Activated T-helper 1 cell treated with Interleukin-2 at 50 U/mL for 16 hours (primary cell): ENCODE results near the gene MLLT10.

Experiments
- DNase-seq: peaks from one replicate; pipeline ENCODE4 v3.0.0-alpha.2; 2020; ENCODE audit warnings: low read depth

MLLT10 gene

DNA sequence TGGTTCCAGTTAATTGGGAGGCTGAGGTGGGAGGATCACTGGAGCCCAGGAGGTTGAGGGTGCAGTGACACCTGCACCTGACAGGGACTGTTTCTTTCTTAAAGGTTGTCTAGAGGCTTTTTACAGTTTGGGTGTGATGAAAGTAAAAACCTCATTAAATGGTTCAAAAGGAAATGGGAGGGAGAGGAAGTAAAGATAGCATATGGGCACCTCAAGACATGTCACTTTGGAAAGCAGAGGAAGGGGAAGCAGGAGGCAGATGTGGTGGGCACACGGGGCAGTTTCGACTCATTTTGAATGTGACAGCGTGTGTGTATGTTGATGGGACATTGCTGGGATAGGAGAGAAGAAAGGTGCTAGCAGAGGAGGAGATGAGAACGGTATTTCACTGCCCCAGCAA lies 203.1 kb downstream of the MLLT10 start:
- DNase-seq: no peak

DNA sequence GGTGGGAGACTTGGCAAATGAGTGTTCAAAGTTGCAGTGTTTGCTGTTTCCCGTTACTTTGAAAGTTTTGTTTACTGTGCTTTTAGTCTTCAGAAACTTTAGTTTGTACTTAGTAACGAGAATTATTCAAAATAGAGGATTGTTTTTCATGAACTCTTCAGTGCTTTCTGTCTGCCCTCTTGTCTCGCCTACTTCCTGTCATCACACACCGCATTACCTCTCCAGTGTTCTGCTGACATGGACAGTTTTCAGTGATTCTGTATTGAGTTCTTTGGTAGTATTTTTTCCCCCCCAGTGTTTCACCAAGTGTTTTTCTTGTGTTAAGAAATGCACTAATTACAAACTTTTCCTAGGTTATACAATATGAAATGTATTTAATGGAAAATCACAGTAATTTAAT lies 207.0 kb downstream of the MLLT10 start:
- no peak for DNase-seq

DNA sequence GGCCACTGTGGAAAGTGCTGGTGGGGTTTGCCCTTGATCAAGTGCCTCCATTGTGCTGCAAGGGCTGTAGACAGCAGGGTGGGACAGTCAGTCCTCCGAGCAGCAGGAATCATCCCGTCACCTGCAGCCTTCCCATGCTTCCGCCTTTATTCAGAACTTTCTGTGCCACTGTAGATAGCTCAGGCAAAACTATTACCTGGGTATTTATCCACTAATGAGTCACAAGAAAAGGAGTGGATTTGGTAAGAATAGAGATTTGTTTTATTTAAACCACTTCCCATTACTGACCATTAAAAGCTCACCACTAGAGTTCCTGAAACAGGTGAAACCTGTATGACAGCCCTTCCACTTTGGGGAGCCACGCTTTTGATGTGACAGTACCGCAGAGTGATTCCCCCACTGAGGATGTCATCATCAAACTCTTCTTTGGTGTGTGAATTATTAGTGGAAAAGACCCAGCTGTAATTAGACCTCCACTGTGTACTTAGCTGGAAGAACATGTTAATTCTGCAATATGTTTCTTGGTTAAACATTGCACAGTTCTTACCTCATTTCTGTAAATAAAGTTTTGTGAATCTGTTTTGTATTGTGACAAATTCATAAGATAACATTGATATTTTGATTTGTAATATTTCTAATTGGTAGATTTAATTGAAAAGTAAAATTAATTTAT lies 208.8 kb downstream of the MLLT10 start:
- DNase-seq: no peak

DNA sequence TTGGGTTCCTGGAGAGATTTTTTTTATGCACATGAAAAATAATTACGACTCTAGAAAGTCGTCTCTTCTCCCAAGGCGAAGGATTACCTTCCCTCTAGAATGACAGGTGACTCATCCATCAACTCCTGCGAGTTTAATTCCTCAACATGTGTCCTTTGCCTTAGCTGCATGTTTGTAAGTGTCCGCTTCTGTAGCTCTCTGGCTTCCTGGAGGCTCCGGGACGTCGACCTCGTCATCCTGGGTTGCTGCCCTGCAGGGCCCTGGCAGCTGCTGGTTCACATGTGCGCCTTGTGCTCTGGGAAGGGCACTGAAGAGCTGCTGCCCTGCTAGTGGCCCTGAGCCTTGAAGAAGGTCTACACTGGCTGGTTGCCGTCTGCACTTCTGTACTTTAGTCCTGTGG lies 210.2 kb downstream of the MLLT10 start:
- no peak for DNase-seq

DNA sequence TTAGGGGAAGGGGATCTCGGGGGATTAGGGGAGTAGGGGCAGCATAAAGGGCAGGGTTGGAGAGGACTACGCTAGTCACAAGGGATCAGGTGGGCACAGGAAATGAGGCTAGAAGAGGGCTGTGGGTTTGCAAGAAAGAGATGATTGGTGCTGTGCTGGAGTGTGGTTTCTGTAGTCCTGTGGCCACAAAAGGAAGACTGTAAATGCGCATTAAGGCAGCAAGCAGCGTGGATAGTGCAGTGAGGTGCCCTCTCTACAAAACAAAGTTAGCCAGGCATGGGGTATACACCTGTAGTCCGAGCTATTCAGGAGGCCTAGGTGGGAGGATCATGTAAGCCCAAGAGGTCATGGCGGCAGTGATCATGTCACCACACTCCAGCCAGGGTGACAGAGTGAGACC lies 212.1 kb downstream of the MLLT10 start:
- DNase-seq: no peak

DNA sequence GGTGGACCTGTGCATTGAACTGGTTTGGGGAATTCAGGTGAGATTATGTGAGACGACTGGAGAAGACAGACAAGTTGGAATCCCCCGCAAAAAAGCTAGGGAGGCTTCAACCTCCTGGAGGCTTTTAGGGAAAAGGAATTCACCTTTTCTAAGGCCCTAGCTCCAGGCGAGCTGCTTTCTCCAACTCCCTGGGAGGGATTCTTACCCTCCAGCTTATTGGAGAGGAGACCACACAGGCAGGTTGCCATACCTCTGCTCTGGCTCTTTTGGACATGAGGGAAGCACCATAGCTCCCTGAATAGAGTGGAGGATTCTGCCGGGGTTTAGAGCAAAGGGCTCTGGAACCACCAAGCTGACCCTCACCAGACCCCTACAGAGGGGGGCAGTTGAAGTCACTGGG lies 213.8 kb downstream of the MLLT10 start:
- no peak for DNase-seq

DNA sequence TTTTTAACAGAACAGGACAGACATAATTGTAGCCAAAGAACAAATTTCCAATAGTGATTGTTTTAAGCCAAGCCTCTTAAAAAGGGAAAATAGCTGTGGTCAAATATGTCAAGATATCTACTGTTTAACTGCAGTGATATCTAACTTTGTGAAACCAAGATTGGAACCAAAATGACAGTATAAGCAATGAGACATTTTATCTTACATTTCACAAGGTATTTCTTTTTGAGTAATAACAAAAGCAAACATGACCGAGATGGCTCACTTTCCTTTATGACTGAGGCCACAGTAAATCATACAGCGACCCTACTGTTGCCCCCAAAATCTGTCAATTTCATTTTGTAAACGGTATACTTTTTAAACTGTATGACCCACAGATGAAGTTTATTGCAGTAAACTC lies 215.8 kb downstream of the MLLT10 start:
- DNase-seq: no peak

DNA sequence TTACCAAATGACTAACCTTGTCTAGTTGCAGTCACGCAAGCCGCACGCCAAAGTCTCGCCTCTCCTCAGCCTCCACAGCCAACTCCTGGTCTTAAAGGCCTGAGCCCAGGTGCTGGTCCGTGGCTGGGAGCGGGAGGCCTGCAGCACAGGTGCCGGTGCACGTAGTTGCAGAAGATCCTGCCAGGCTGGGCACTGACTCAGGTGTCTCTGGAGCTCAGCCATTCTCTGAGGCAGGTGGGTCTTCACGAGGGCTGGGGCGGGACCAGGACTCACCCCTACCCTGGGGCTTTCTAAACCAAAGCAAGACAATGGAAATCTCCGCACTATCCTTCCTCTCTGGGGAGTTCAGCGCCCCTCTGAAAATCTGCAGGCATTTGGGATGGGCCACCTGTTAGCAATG lies 216.4 kb downstream of the MLLT10 start:
- DNase-seq: no peak

DNA sequence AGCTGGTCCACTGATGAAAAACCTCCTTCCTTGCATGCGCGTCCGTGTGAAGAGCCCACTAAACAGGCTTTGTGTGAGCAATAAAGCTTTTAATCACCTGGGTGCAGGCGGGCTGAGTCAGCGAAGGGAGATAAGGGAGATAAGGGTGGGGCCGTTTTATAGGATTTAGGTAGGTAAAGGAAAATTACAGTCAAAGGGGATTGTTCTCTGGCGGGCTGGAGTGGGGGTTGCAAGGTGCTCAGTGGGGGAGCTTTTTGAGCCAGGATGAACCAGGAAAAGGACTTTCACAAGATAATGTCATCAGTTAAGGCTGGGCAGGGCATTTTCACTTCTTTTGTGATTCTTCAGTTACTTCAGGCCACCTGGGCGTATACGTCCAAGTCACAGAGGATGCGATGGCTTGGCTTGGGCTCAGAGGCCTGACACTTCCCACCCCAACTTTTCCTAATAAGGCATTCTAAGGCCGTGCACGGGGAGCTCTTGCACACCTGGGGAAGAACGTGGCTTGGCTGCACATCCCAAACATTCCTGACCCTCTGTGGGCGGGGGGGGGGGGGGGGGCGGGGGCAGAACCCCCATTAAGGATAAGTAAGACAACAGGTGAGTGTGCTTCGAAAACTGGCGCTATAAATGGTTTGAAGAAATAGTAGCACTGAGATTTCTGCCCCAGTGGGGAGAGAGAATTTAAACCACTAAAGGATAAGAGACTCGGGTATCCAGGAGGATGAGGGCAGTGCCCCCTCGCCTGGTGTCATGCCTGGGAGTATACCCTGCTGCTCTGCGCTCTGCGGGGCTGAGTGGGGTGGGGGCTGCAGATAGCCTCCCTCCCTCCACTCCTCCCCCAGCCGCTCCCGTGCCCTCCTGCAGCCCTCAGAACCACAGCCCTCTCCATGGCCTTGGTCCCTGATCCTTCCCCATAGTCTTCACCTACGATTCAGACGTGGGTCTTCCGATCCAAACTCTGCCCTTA lies 217.6 kb downstream of the MLLT10 start:
- DNase-seq: no peak

DNA sequence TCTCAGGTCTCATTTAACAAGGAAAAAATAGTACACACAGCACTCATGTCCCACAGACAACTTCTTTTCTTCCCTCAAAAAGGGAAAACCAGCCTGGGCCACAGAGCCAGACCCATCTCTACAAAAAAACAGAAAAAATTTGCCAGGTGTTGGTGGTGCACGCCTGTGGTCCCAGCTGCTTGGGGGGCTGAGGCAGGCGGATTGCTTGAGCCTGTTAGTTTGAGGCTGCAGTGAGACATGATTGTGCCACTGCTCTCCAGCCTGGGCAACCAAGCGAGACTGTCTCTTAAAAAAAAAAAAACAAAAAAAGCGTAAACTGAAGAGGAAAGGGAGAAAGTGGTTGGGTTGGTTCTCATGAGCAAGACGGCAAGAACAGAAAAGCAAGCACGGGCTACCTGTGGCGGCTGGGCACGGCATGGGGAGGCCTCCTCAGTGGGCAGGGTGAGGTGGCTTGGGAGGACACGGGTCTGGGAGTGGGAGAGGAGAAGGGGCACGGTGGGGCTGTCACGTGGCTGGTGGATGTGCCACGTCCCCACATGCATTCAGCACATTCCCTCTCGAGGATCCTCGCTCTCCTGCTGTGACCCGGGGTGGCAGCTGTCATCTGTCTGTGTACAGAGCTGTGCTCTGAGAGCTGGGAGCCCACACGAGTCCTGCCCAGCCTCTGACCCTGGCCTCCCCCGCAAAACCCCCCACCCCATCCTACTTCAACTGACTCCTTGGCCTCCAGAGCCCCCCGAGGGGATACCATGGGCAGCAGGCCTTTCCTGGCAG lies 219.7 kb downstream of the MLLT10 start:
- DNase-seq: no peak

DNA sequence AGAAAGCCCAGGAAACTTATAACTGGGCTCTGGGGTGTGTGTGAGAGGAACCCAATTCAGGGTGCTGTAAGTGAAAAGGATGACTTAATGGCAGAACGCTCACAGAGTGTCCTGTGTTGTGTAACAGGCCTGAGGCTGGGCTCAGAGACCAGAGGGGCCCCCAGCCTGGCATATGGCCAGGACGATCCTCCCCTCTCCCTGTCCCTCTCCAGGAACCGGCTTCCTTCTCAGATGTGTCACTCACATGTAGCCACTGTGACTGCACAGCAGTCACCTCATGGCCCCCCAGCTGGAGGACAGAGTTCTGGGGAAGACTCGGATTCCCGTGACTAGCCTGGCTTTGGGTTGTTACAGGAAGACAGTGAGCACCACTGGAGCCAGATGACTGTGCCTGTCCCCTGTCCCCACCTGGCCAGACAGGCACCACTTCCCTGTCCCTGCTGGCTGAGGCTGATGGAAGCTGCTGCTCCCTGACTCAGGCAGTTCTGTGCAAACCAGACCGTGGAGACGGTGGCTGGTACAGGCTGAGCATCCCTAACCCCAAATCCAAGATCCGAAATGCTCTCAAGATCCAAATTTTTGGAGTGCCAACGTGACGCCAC lies 220.5 kb downstream of the MLLT10 start:
- no peak for DNase-seq

DNA sequence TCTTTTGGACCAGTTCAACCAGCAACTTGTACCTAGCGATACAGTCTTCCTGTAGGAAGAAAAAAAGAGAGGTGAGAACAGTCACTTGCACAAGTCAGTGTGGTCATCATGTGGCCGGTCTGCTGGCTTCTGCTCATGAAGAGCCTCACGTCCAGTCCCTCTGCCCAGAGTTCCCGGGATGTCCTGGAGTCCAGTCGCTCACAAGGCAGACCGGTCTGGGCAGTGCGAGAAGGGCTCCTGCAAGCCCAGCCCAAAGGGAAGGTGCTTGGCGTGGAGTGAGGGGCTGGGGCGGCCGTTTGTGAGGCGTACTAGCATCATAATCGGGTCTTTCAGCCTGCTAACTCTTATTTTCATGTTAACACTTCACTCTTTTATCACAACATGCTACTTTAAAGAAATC lies 222.7 kb downstream of the MLLT10 start:
- DNase-seq: no peak

DNA sequence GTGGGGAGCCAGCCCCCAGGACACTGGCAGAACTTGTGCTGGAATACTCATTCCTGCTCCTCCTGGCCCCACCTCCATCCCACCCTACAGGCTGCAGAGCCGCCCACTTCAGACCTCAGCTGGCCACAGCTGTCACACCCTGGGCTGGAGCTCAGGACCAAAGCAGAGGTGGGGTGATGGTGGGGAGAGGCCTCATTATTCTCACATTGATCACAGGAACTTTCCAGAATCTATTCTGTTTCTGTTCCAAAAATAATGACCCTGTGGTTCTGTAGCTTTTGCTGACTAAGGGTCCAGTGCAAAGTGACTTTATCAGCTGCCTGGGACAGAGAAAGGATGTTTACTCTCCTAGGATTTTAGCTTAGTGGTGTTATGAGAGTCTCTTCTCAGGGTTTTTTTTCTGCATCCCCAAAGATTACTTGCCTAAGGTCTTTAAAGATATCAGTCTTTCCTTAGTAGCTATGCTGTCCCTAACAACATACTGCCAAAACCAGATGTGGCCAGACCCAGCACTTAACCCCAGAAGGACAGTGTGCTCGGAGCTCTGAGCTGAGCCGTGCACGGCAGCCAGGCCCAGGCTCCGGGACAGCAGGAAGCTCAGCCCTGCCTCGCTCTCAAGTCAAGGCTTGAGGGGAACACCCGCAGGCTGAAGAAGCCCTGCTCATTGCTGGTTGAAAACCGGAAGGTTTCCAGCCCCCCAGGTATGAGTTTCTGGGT lies 223.3 kb downstream of the MLLT10 start:
- DNase-seq: no peak

DNA sequence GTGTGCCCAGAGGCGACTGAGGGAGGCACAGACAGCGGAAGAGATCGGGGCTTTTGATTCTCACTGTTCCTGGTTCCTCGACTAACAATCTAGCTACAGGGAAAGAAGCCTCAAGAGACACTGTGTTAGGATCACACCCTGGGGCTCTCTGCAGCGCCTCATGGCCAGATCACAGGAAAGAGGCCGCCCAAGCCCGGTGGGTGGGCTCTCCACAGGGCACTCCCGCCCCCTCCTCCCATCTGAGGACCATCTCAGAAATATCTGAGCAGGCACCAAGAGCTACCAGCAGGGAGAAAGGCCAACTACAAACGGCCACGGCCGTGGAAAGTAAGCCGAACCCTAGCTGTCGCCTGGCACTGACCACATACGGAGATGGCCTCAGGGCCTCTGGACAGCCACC lies 224.2 kb downstream of the MLLT10 start:
- DNase-seq: no peak

DNA sequence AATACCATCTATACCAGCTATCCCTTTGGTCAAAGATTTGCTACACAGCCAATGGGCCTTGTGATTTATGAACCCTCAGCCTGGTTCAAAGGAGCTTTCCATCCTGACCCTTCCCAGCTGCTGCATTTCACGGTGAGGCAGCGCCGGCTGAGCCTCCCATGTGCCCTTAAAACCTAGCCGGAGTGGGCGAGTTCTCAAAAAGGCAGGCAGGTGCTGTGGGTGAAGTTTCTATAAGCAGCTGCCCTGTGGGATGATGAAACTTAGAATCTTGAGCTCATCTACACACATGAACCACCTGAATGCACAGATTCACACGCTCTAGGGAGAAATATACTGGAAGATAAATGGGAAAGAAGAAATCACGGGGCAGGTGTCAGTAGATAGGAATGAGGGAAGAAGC lies 224.7 kb downstream of the MLLT10 start:
- DNase-seq: no peak

DNA sequence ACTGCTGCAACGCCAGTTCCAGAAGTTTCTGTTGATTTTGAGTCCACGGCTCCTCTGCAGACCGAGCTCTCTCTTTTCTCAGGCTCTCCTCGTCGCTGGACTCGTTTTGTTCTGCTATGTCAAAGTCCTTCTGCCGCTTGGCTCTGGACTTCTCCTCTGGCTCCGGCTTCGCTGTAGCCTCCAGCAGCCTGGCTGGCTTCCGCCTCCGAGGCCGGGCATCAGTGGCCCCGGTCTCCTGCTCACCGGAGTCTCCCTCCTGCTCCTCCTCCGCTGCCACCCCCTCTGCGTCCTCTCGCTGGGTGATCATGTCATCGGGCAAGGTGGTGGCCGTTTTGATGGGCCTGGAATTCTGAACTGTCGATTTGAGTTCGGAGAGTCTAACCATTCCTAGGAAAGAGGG lies 225.2 kb downstream of the MLLT10 start:
- no peak for DNase-seq

DNA sequence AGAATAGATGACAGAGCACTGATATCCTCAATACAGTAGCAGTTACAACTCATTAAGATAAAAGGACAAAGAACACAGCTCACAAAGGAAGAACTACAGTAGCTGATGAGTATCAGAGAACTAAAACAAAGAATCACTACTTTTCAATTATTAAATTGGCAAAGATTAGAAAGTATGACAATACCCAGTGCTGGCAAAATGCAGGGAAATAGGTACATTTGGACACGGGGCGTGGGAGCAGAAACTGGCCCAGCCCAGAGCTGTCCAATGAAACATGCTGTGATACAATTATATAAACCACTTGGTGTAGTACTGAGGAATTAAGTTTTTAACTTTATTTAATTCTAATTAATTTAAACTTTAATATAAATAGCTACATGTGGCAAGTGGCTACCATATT lies 226.3 kb downstream of the MLLT10 start:
- DNase-seq: no peak

DNA sequence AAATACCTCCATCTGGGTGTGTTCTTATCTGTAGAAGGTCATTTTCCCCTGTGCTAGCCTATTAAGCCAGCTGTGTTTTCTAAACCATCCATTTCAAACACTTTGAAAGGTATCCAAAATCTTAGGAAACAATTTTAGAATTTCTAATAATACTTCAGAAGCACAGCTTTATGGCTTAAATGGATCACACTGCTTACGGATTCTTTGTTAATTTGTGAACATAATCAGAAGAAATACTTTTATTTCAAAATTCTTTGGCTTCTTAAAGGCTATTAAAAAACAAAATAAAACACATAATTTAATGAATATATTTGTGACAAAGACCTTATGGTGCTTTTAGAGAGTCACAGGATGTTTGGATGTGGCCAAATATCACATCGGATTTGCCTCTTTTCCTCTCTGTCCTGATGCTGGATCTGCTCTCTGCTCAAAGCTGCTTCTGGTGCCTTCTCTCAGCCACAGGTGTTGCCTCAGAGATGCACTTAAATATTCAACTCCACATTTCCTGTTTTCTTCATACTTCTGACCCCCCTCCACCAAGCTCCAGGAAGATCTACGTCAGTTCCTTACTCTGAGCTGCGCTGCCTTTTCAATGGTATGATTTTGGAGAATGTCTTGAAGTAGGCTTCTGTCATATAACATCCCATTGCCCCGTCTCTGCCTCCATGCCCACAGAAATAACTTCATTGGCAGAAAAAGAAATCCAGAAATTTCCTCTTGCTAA lies 230.6 kb downstream of the MLLT10 start:
- DNase-seq: no peak

DNA sequence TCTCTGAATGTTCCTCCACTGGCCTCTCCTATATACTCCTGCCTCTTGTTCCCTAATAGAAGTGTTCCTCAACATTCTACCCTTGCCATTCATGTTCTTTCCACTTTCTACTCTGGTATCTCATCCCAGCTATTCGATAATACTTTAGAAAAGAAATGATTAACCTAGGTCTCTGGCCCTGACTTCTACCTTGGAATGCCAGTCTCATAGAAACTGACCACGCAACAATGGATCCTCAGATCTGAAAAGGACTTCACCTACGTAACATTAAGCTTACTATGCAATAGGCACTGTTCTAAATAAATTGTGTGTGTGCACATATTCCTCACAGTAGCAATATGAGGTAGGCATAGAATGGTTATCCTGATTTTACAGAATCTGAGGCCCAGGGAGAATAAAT lies 235.0 kb downstream of the MLLT10 start:
- no peak for DNase-seq

DNA sequence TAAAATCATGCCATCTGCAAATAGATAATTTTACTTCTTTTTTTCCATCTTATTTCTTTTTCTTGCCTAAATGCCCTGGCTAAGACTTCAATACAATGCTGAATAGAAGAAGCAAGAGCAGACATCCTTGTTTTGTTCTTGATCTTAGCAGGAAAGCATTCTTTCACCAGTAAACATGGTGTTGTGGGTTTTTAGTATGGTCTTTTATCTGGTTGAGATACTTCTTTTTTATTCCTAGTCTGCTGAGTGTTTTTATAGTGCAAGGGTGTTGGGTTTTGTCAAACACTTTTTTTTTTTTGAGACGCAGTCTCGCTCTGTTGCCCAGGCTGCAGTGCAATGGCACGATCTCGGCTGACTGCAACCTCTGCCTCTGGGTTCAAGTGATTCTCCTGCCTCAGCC lies 237.2 kb downstream of the MLLT10 start:
- DNase-seq: no peak

DNA sequence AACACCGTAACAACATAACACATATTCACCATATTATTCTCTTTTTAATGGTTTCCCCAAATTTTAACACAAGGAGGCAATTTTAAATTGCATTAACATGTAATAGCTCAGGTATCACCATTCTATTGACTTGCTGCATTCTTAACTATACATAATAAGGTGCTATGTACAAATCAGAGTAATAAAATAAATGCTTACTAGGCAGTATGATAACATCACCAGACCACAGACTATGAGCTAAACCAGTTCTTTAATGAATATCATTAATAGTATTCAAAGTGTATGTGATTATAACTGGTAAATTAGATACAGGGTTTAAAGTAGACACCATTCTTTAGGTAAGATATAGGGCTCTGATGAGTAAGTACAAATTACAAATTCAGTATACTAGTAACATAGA lies 242.9 kb downstream of the MLLT10 start:
- DNase-seq: no peak
